Astrocyte (in vitro differentiated cells and primary cell): ENCODE data around the gene PLCXD3. TPM values are rescaled to one million over a fixed set of nuclear protein-coding genes. Genes with fewer than 3 reads are reported as not detected.

Experiments
- DNase-seq: peaks from one replicate; pipeline ENCODE4 v3.0.0-alpha.2; 2010; ENCODE audit warnings: low read depth
- FAIRE-seq: peaks from 2 replicates; lab custom pipeline; 2011; peaks lifted over from hg19 to GRCh38; lab: Jason Lieb, UNC
- H2AFZ ChIP-seq: 2 replicates; pipeline ENCODE4 v1.6.0; 2012; ENCODE audit warnings: low read depth, low read length, inconsistent platforms
- H3K27ac ChIP-seq: 2 replicates; pipeline ENCODE4 v1.5.1; 2011; ENCODE audit warnings: low read depth, low read length, inconsistent platforms
- H3K27me3 ChIP-seq: 2 replicates; pipeline ENCODE4 v1.6.0; 2011; ENCODE audit warnings: low read length, inconsistent platforms; ENCODE audit not compliant: insufficient read depth
- H3K36me3 ChIP-seq: 2 replicates; pipeline ENCODE4 v1.5.1; 2011; ENCODE audit warnings: low read length, inconsistent platforms; ENCODE audit not compliant: insufficient read depth
- H3K4me1 ChIP-seq: 2 replicates; pipeline ENCODE4 v1.5.1; 2011; ENCODE audit warnings: low read length, inconsistent platforms; ENCODE audit not compliant: insufficient read depth
- H3K4me2 ChIP-seq: 2 replicates; pipeline ENCODE4 v1.6.0; 2012; ENCODE audit warnings: low read length, inconsistent platforms
- H3K4me3 ChIP-seq: 2 replicates; pipeline ENCODE4 v1.5.1; 2011; ENCODE audit warnings: low read depth, mild to moderate bottlenecking, low read length, inconsistent platforms; ENCODE audit not compliant: insufficient read depth
- H3K79me2 ChIP-seq: 2 replicates; pipeline ENCODE4 v1.6.0; 2012; ENCODE audit warnings: mild to moderate bottlenecking, low read length, inconsistent platforms; ENCODE audit not compliant: insufficient read depth
- H3K9ac ChIP-seq: 2 replicates; pipeline ENCODE4 v1.6.0; 2012; ENCODE audit warnings: mild to moderate bottlenecking, low read length, inconsistent platforms
- H3K9me3 ChIP-seq: 2 replicates; pipeline ENCODE4 v1.5.1; 2012; ENCODE audit warnings: low read depth, mild to moderate bottlenecking, low read length, inconsistent platforms; ENCODE audit not compliant: insufficient read depth
- H4K20me1 ChIP-seq: 2 replicates; pipeline ENCODE4 v1.6.0; 2012; ENCODE audit warnings: low read length, inconsistent platforms; ENCODE audit not compliant: insufficient read depth
- H3K27ac Mint-ChIP-seq: one replicate; pipeline ENCODE4 v1.8.0; 2021; ENCODE audit warnings: mild to moderate bottlenecking, mixed read lengths; ENCODE audit not compliant: unreplicated experiment
- H3K27me3 Mint-ChIP-seq: one replicate; pipeline ENCODE4 v1.8.0; 2021; ENCODE audit warnings: low read depth, mixed read lengths; ENCODE audit not compliant: unreplicated experiment
- H3K36me3 Mint-ChIP-seq: one replicate; pipeline ENCODE4 v1.8.0; 2021; ENCODE audit warnings: low read depth, mixed read lengths; ENCODE audit not compliant: unreplicated experiment
- H3K4me1 Mint-ChIP-seq: one replicate; pipeline ENCODE4 v1.8.0; 2021; ENCODE audit warnings: low read depth, mixed read lengths; ENCODE audit not compliant: unreplicated experiment
- H3K4me3 Mint-ChIP-seq: one replicate; pipeline ENCODE4 v1.8.0; 2021; ENCODE audit warnings: mild to moderate bottlenecking, moderate library complexity, mixed read lengths; ENCODE audit not compliant: unreplicated experiment
- H3K9me3 Mint-ChIP-seq: one replicate; pipeline ENCODE4 v1.8.0; 2021; ENCODE audit warnings: mild to moderate bottlenecking, mixed read lengths; ENCODE audit not compliant: unreplicated experiment
- EZH2 ChIP-seq: IDR thresholded peaks from 2 replicates; pipeline ENCODE4 v1.6.1; 2012; ENCODE audit warnings: mild to moderate bottlenecking, low read length, inconsistent platforms; ENCODE audit not compliant: insufficient read depth
- total RNA-seq: library from RNA; stranded (reverse); gene quantifications from 2 replicates; pipeline ENCODE4 v1.2.1, GENCODE V29; 2021
- TF ChIP-seq, protein P1 (sequence below): IDR thresholded peaks from 2 replicates; pipeline ENCODE4 v1.5.1; 2011; ENCODE audit warnings: low read depth, mild to moderate bottlenecking, inconsistent platforms, low read length, moderate library complexity; ENCODE audit not compliant: insufficient read depth

Gene PLCXD3
- total RNA-seq, 1 donor from 2014 or later, result 1.6 TPM

GRCh38 chr5:41266377-41266776 is 244.0 kb downstream of the PLCXD3 start:
- H3K27me3 Mint-ChIP-seq, result no peaks in the 10 kb centered on the region
- Histone ChIP-seq H3K27ac (no peak overlapping the region), H2AFZ (no peak overlapping the region), H3K4me1 (no peaks in the 10 kb centered on the region), H3K4me3 (no peak overlapping the region), H3K9ac (no peak overlapping the region), H3K27me3 (no peaks in the 10 kb centered on the region), H4K20me1 (no peaks in the 10 kb centered on the region), H3K79me2 (no peaks in the 10 kb centered on the region), H3K36me3 (no peaks in the 10 kb centered on the region), H3K4me2 (no peak overlapping the region), H3K9me3 (no peaks in the 10 kb centered on the region)
- DNase-seq (no peak), FAIRE-seq (no peak)
- no peak overlapping the region for H3K27ac Mint-ChIP-seq
- H3K4me3 Mint-ChIP-seq, result no peak overlapping the region
- peaks cover 2% of the 10 kb centered on the region for H3K4me1 Mint-ChIP-seq
- TF ChIP-seq, protein P1, sequence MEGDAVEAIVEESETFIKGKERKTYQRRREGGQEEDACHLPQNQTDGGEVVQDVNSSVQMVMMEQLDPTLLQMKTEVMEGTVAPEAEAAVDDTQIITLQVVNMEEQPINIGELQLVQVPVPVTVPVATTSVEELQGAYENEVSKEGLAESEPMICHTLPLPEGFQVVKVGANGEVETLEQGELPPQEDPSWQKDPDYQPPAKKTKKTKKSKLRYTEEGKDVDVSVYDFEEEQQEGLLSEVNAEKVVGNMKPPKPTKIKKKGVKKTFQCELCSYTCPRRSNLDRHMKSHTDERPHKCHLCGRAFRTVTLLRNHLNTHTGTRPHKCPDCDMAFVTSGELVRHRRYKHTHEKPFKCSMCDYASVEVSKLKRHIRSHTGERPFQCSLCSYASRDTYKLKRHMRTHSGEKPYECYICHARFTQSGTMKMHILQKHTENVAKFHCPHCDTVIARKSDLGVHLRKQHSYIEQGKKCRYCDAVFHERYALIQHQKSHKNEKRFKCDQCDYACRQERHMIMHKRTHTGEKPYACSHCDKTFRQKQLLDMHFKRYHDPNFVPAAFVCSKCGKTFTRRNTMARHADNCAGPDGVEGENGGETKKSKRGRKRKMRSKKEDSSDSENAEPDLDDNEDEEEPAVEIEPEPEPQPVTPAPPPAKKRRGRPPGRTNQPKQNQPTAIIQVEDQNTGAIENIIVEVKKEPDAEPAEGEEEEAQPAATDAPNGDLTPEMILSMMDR, result no peak
- TF ChIP-seq EZH2, result no peak
- no peaks in the 10 kb centered on the region for H3K36me3 Mint-ChIP-seq
- no peaks in the 10 kb centered on the region for H3K9me3 Mint-ChIP-seq

GRCh38 chr5:41264019-41264418 is 246.4 kb downstream of the PLCXD3 start:
- Histone ChIP-seq H4K20me1 (no peaks in the 10 kb centered on the region), H2AFZ (no peak overlapping the region), H3K4me1 (no peaks in the 10 kb centered on the region), H3K27ac (no peak overlapping the region), H3K27me3 (no peaks in the 10 kb centered on the region), H3K9ac (no peak overlapping the region), H3K79me2 (no peaks in the 10 kb centered on the region), H3K4me3 (no peak overlapping the region), H3K9me3 (no peaks in the 10 kb centered on the region), H3K4me2 (no peak overlapping the region), H3K36me3 (no peaks in the 10 kb centered on the region)
- no peak overlapping the region for H3K27ac Mint-ChIP-seq
- H3K4me3 Mint-ChIP-seq, result no peak overlapping the region
- DNase-seq (peak; percentile 8), FAIRE-seq (no peak)
- H3K4me1 Mint-ChIP-seq, result no peaks in the 10 kb centered on the region
- H3K27me3 Mint-ChIP-seq, result no peaks in the 10 kb centered on the region
- no peak for TF ChIP-seq EZH2
- TF ChIP-seq, protein P1, result no peak
- H3K36me3 Mint-ChIP-seq, result no peaks in the 10 kb centered on the region
- H3K9me3 Mint-ChIP-seq, result no peaks in the 10 kb centered on the region

DNA sequence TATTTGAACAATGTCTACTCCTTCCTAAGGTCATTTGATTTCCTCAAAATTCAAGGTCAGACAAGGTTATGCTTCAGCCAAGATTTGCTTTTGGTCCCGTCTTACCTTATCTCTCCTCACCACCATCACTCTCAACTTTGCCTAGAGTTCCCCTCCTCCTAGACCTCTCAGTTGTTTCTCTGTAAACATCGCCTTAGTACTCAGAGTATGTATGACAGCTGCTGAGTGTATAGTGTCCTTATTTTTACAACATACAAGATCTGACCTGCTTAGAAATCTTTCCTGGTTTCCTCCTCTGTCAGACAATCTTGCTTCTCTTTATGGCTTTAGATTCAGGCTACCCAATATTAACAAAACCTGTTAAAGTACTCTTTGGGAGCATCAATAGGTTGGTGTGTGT is 247.1 kb downstream of the PLCXD3 start:
- FAIRE-seq, result no peak
- Histone ChIP-seq H3K36me3 (no peaks in the 10 kb centered on the region), H2AFZ (no peak overlapping the region), H3K27me3 (no peaks in the 10 kb centered on the region), H3K9me3 (no peaks in the 10 kb centered on the region), H3K4me2 (no peak overlapping the region), H3K4me1 (no peaks in the 10 kb centered on the region), H3K27ac (no peak overlapping the region), H3K79me2 (no peaks in the 10 kb centered on the region), H3K4me3 (no peak overlapping the region), H4K20me1 (no peaks in the 10 kb centered on the region), H3K9ac (no peak overlapping the region)
- no peaks in the 10 kb centered on the region for H3K27me3 Mint-ChIP-seq
- TF ChIP-seq, protein P1, result no peak
- no peak for TF ChIP-seq EZH2
- H3K4me3 Mint-ChIP-seq, result no peak overlapping the region
- H3K4me1 Mint-ChIP-seq, result no peaks in the 10 kb centered on the region
- no peak overlapping the region for H3K27ac Mint-ChIP-seq
- H3K36me3 Mint-ChIP-seq, result no peaks in the 10 kb centered on the region
- H3K9me3 Mint-ChIP-seq, result no peaks in the 10 kb centered on the region
- DNase-seq, result no peak
